ENCODE measurements around the gene NHLRC4. TPM values are rescaled to one million over a fixed set of nuclear protein-coding genes. Genes with fewer than 3 reads are reported as not detected.

NHLRC4 gene
- total and polyA plus RNA-seq, 2 of the 8 experiments (the other 6 are each of a cell fraction or from before 2014, with no cell fraction given): 0.60 to 0.76 TPM

GRCh38 chr16:595094-595528, 28.3 kb downstream of the NHLRC4 start (continued):
- TF ChIP-seq ATF3 (IDR thresholded peaks at IDR 0.05; ENCODE audit: insufficient read depth, low read depth, low read length) (no peak), CEBPB (IDR thresholded peaks at IDR 0.05; ENCODE audit: low read depth, low read length) (no peak), TBP (IDR thresholded peaks at IDR 0.05; ENCODE audit: low read depth, low read length) (no peak)

Measured in H1 (cell line).